Measurements from ENCODE around the gene RERG.
"Not testable (repeated sequence)": the region's sequence is repeated elsewhere in the genome, so short reads cannot be mapped to it uniquely, and the experiment has no call there.

Gene RERG

GRCh38 chr12:15220915-15221885, at the start of gene RERG:
Gene RERG, minus strand, starts transcription at chr12:15221417. Its CDS starts 3,928 bp downstream, at chr12:15217489.
- DNase-seq (ENCODE audit: low spot score): peak; percentile 91

- DNase-seq (ENCODE audit: low spot score): no peak
These were observed 49.4 kb upstream of the RERG start for GRCh38 chr12:15270591-15270990.

- peak; percentile 78 for DNase-seq (ENCODE audit: low spot score)
These were observed 47.8 kb upstream of the RERG start for GRCh38 chr12:15268927-15269552.

- no peak for DNase-seq (ENCODE audit: low spot score)
These were observed 47.1 kb upstream of the RERG start for GRCh38 chr12:15268309-15268708.

GRCh38 chr12:15265875-15266274, 44.7 kb upstream of the RERG start:
- DNase-seq (ENCODE audit: low spot score): no peak

GRCh38 chr12:15256761-15257160, 35.5 kb upstream of the RERG start:
- no peak for DNase-seq (ENCODE audit: low spot score)

- no peak for DNase-seq (ENCODE audit: low spot score)
These were observed 32.8 kb upstream of the RERG start for GRCh38 chr12:15253990-15254389.

GRCh38 chr12:15244926-15245325, 23.7 kb upstream of the RERG start:
- no peak for DNase-seq (ENCODE audit: low spot score)

- DNase-seq (ENCODE audit: low spot score): no peak
These were observed 23.1 kb upstream of the RERG start for GRCh38 chr12:15244341-15244740.

GRCh38 chr12:15243102-15243501, 21.9 kb upstream of the RERG start:
- DNase-seq (ENCODE audit: low spot score): no peak

- DNase-seq (ENCODE audit: low spot score): no peak
These were observed 19.7 kb upstream of the RERG start for GRCh38 chr12:15240898-15241297.

GRCh38 chr12:15234508-15234907, 13.3 kb upstream of the RERG start:
- no peak for DNase-seq (ENCODE audit: low spot score)

GRCh38 chr12:15234011-15234410, 12.8 kb upstream of the RERG start:
- no peak for DNase-seq (ENCODE audit: low spot score)

- no peak for DNase-seq (ENCODE audit: low spot score)
These were observed 11.7 kb upstream of the RERG start for GRCh38 chr12:15232959-15233358.

GRCh38 chr12:15231493-15231892, 10.3 kb upstream of the RERG start:
- no peak for DNase-seq (ENCODE audit: low spot score)

GRCh38 chr12:15230751-15231150, 9.5 kb upstream of the RERG start:
- no peak for DNase-seq (ENCODE audit: low spot score)

GRCh38 chr12:15230137-15230536, 8.9 kb upstream of the RERG start:
- DNase-seq (ENCODE audit: low spot score): no peak

GRCh38 chr12:15227004-15227679, 5.9 kb upstream of the RERG start:
- DNase-seq (ENCODE audit: low spot score): peak; percentile 41

- DNase-seq (ENCODE audit: low spot score): not testable (repeated sequence)
These were observed 4.6 kb upstream of the RERG start for GRCh38 chr12:15225863-15226218.

- DNase-seq (ENCODE audit: low spot score): no peak
These were observed 4.1 kb upstream of the RERG start for GRCh38 chr12:15225136-15225862.

- DNase-seq (ENCODE audit: low spot score): no peak
These were observed 1.0 kb upstream of the RERG start for GRCh38 chr12:15222219-15222618.

- DNase-seq (ENCODE audit: low spot score): no peak
These were observed 766 bp downstream of the RERG start for GRCh38 chr12:15220451-15220850.

Measured in iPS-NIHi11 (cell line).